Activated CD8-positive, alpha-beta T cell treated with anti-CD3 and anti-CD28 coated beads for 36 hours (primary cell): Measurements from ENCODE around the gene LINC01488. TPM values are rescaled to one million over a fixed set of nuclear protein-coding genes. Genes with fewer than 3 reads are reported as not detected.

ENCODE experiments used
- ATAC-seq: fragments of 200-7000 bp; cut with Tn5 transposase; one replicate; pipeline ENCODE4 v1.10.0; 2021; ENCODE audit warnings: mild to moderate bottlenecking, moderate library complexity
- CTCF ChIA-PET: fragments of 350-600 bp; sonication (Branson Sonifier 250); formaldehyde crosslinking; loops from one replicate; lab custom pipeline; 2021; ENCODE audit warnings: antibody characterized with exemption; lab: Charles Lee
- POLR2A ChIA-PET: fragments of 350-600 bp; sonication (Branson Sonifier 250); formaldehyde crosslinking; loops from one replicate; lab custom pipeline; 2021; ENCODE audit warnings: antibody characterized with exemption; lab: Charles Lee
- DNase-seq: peaks from one replicate; pipeline ENCODE4 v3.0.0-alpha.2; 2020
- H3K27ac Mint-ChIP-seq: one replicate; pipeline ENCODE4 v1.8.0; 2021; ENCODE audit warnings: mild to moderate bottlenecking, mixed read lengths
- H3K27me3 Mint-ChIP-seq: one replicate; pipeline ENCODE4 v1.8.0; 2021; ENCODE audit warnings: mixed read lengths
- H3K36me3 Mint-ChIP-seq: one replicate; pipeline ENCODE4 v1.8.0; 2021; ENCODE audit warnings: low read depth, mixed read lengths
- H3K4me1 Mint-ChIP-seq: one replicate; pipeline ENCODE4 v1.8.0; 2021; ENCODE audit warnings: low read depth, mixed read lengths
- H3K4me3 Mint-ChIP-seq: one replicate; pipeline ENCODE4 v1.8.0; 2021; ENCODE audit warnings: mild to moderate bottlenecking, moderate library complexity, mixed read lengths
- H3K9me3 Mint-ChIP-seq: one replicate; pipeline ENCODE4 v1.8.0; 2021; ENCODE audit warnings: mixed read lengths
- CTCF ChIP-seq: fragments of 200-600 bp; IDR thresholded peaks from one replicate; pipeline ENCODE4 v1.8.0; 2022; ENCODE audit warnings: antibody characterized with exemption, mild to moderate bottlenecking
- intact Hi-C: fragments of 100-400 bp; cut with micrococcal nuclease; formaldehyde crosslinking; loops from one replicate; pipeline ENCODE4 v1.10.0; 2022
- total RNA-seq, 2 experiments: library from RNA; stranded (reverse); gene quantifications; one replicate each; pipeline ENCODE4 v1.2.3, GENCODE V29; 2021

Gene LINC01488
- total RNA-seq, 2 experiments from 2014 or later: not detected

GRCh38 chr11:69456712-69457111 lies 24.8 kb upstream of the LINC01488 start:
- Mint-ChIP-seq H3K4me1 (no peaks in the 10 kb centered on the region), H3K36me3 (no peaks in the 10 kb centered on the region), H3K9me3 (peaks cover 17% of the 10 kb centered on the region), H3K27ac (no peak overlapping the region), H3K27me3 (peaks cover 7% of the 10 kb centered on the region), H3K4me3 (no peak overlapping the region)
- POLR2A ChIA-PET: interaction anchor here (0.6 kb wide), 1 partner anchor 9 kb away, joined by 3 read pairs; no protein-coding TSS in a partner anchor
- DNase-seq (no peak), ATAC-seq (no peak)
- CTCF ChIA-PET: interaction anchor here (0.6 kb wide), 1 partner anchor 358 kb away, joined by 3 read pairs; no protein-coding TSS in a partner anchor
- intact Hi-C loops: no loop called here
- TF ChIP-seq CTCF: no peak

- Mint-ChIP-seq H3K36me3 (no peaks in the 10 kb centered on the region), H3K27me3 (peaks cover 5% of the 10 kb centered on the region), H3K9me3 (peaks cover 15% of the 10 kb centered on the region), H3K4me1 (no peaks in the 10 kb centered on the region), H3K27ac (no peak overlapping the region), H3K4me3 (no peak overlapping the region)
- CTCF ChIA-PET: no interaction called here
- POLR2A ChIA-PET: no interaction called here
- no peak for DNase-seq
- no peak for TF ChIP-seq CTCF
- intact Hi-C loops: no loop called here
- ATAC-seq: no peak
Measured at GRCh38 chr11:69459848-69460539, 21.5 kb upstream of the LINC01488 start.

GRCh38 chr11:69460540-69461257 lies 20.8 kb upstream of the LINC01488 start:
- no peak for TF ChIP-seq CTCF
- Mint-ChIP-seq H3K27me3 (peaks cover 5% of the 10 kb centered on the region), H3K4me3 (no peak overlapping the region), H3K36me3 (no peaks in the 10 kb centered on the region), H3K4me1 (no peaks in the 10 kb centered on the region), H3K9me3 (peaks cover 15% of the 10 kb centered on the region), H3K27ac (no peak overlapping the region)
- ATAC-seq (no peak), DNase-seq (no peak)
- intact Hi-C loops: no loop called here
- ChIA-PET CTCF (no interaction called here), POLR2A (no interaction called here)

GRCh38 chr11:69461272-69461962 lies 20.0 kb upstream of the LINC01488 start:
- no peak for DNase-seq
- intact Hi-C loops: no loop called here
- Mint-ChIP-seq H3K36me3 (no peaks in the 10 kb centered on the region), H3K9me3 (peaks cover 15% of the 10 kb centered on the region), H3K27ac (no peak overlapping the region), H3K4me1 (no peaks in the 10 kb centered on the region), H3K4me3 (no peak overlapping the region), H3K27me3 (peaks cover 5% of the 10 kb centered on the region)
- TF ChIP-seq CTCF: no peak
- POLR2A ChIA-PET: no interaction called here
- CTCF ChIA-PET: no interaction called here
- no peak for ATAC-seq
